ENCODE data around the gene RGL4.
"Not testable (repeated sequence)": the region's sequence is repeated elsewhere in the genome, so short reads cannot be mapped to it uniquely, and the experiment has no call there.

The RGL4 gene

GRCh38 chr22:23690713-23691112 lies at the start of gene RGL4:
Gene RGL4 (plus strand): TSS chr22:23691013. CDS start chr22:23692031, 1,018 bp downstream.
- Histone ChIP-seq H3K36me3 (peaks cover 73% of the 10 kb centered on the region), H3K4me1 (peaks cover 56% of the 10 kb centered on the region), H3K27ac (peak within 1 kb of the TSS; percentile 45), H3K27me3 (no peaks in the 10 kb centered on the region), H4K20me1 (no peaks in the 10 kb centered on the region), H3K9me3 (no peaks in the 10 kb centered on the region), H3K4me3 (no peak within 1 kb of the TSS), H3K9ac (0 out of 2 replicates have a peak within 1 kb of the TSS, but pooled peaks have one; percentile 4), H3K4me2 (peak within 1 kb of the TSS; percentile 47)
- TF ChIP-seq Cebpa-rat (IDR thresholded peaks at IDR 0.05), result no peak

- H3K4me1 ChIP-seq, H3K9ac ChIP-seq, H4K20me1 ChIP-seq: not testable (repeated sequence)
These were observed 44.3 kb upstream of the RGL4 start for GRCh38 chr22:23646526-23646925.

GRCh38 chr22:23649071-23649501 lies 41.7 kb upstream of the RGL4 start:
- no peaks in the 10 kb centered on the region for H3K9me3 ChIP-seq
- peaks cover 16% of the 10 kb centered on the region for H3K4me1 ChIP-seq
- no peak overlapping the region for H3K4me2 ChIP-seq
- TF ChIP-seq Cebpa-rat (IDR thresholded peaks at IDR 0.05), result no peak
- no peaks in the 10 kb centered on the region for H4K20me1 ChIP-seq
- peaks cover 54% of the 10 kb centered on the region for H3K36me3 ChIP-seq
- no peak overlapping the region for H3K27ac ChIP-seq
- no peak overlapping the region for H3K4me3 ChIP-seq
- no peaks in the 10 kb centered on the region for H3K27me3 ChIP-seq
- no peak overlapping the region for H3K9ac ChIP-seq

More at GRCh38 chr22:23646526-23646925, 44.3 kb upstream of the RGL4 start:
- H3K27me3 ChIP-seq, H3K4me3 ChIP-seq, H3K4me2 ChIP-seq, H3K27ac ChIP-seq, H3K9me3 ChIP-seq: not testable (repeated sequence)
- H3K36me3 ChIP-seq, result peaks cover 30% of the 10 kb centered on the region; the same call in 1 of the 2 replicates

GRCh38 chr22:23651676-23652075 lies 39.1 kb upstream of the RGL4 start:
- H3K36me3 ChIP-seq, result peaks cover 69% of the 10 kb centered on the region
- no peak overlapping the region; the same call in 1 of the 2 replicates for H3K9ac ChIP-seq
- no peak overlapping the region for H3K4me3 ChIP-seq
- H4K20me1 ChIP-seq, result no peaks in the 10 kb centered on the region
- no peaks in the 10 kb centered on the region for H3K27me3 ChIP-seq
- H3K9me3 ChIP-seq, result no peaks in the 10 kb centered on the region
- TF ChIP-seq Cebpa-rat (IDR thresholded peaks at IDR 0.05), result no peak
- H3K27ac ChIP-seq, result 0 out of 2 replicates have a peak overlapping the region, but pooled peaks have one; percentile 7
- peaks cover 16% of the 10 kb centered on the region for H3K4me1 ChIP-seq
- H3K4me2 ChIP-seq, result peak overlapping the region; percentile 39; the same call in 1 of the 2 replicates

- no peak for TF ChIP-seq Cebpa-rat (IDR thresholded peaks at IDR 0.05)
- Histone ChIP-seq H3K9me3 (no peaks in the 10 kb centered on the region), H3K4me2 (peak overlapping the region; percentile 39; the same call in 1 of the 2 replicates), H3K9ac (no peak overlapping the region), H3K27me3 (no peaks in the 10 kb centered on the region), H4K20me1 (no peaks in the 10 kb centered on the region), H3K36me3 (peaks cover 75% of the 10 kb centered on the region), H3K4me1 (peaks cover 16% of the 10 kb centered on the region), H3K27ac (no peak overlapping the region), H3K4me3 (no peak overlapping the region)
These were observed 38.5 kb upstream of the RGL4 start for GRCh38 chr22:23652286-23652685.

- no peaks in the 10 kb centered on the region for H3K27me3 ChIP-seq
These were observed 38.1 kb upstream of the RGL4 start for GRCh38 chr22:23652711-23653110.

GRCh38 chr22:23655891-23656475 lies 34.8 kb upstream of the RGL4 start:
- peaks cover 86% of the 10 kb centered on the region for H3K36me3 ChIP-seq
- H4K20me1 ChIP-seq, result no peaks in the 10 kb centered on the region
- H3K4me2 ChIP-seq, result no peak overlapping the region
- no peak for TF ChIP-seq Cebpa-rat (IDR thresholded peaks at IDR 0.05)
- no peaks in the 10 kb centered on the region for H3K9me3 ChIP-seq
- no peaks in the 10 kb centered on the region for H3K27me3 ChIP-seq
- H3K9ac ChIP-seq, result no peak overlapping the region
- peaks cover 16% of the 10 kb centered on the region for H3K4me1 ChIP-seq
- H3K27ac ChIP-seq, result no peak overlapping the region
- no peak overlapping the region for H3K4me3 ChIP-seq

More at GRCh38 chr22:23652711-23653110, 38.1 kb upstream of the RGL4 start:
- H3K4me1 ChIP-seq, result peaks cover 16% of the 10 kb centered on the region
- H3K9ac ChIP-seq, result no peak overlapping the region
- no peak for TF ChIP-seq Cebpa-rat (IDR thresholded peaks at IDR 0.05)
- no peak overlapping the region for H3K4me2 ChIP-seq
- no peaks in the 10 kb centered on the region for H3K9me3 ChIP-seq
- H4K20me1 ChIP-seq, result no peaks in the 10 kb centered on the region
- H3K4me3 ChIP-seq, result no peak overlapping the region
- H3K27ac ChIP-seq, result no peak overlapping the region
- peaks cover 79% of the 10 kb centered on the region for H3K36me3 ChIP-seq

- Histone ChIP-seq H3K27ac (no peak overlapping the region), H3K9me3 (no peaks in the 10 kb centered on the region; the same call in 1 of the 2 replicates), H3K4me3 (no peak overlapping the region), H3K4me1 (peaks cover 2% of the 10 kb centered on the region), H3K9ac (no peak overlapping the region), H3K27me3 (no peaks in the 10 kb centered on the region), H4K20me1 (no peaks in the 10 kb centered on the region), H3K4me2 (no peak overlapping the region), H3K36me3 (peaks cover 88% of the 10 kb centered on the region)
- no peak for TF ChIP-seq Cebpa-rat (IDR thresholded peaks at IDR 0.05)
These were observed 33.1 kb upstream of the RGL4 start for GRCh38 chr22:23657727-23658126.

- H3K27ac ChIP-seq, H3K27me3 ChIP-seq, H3K9ac ChIP-seq, H3K4me1 ChIP-seq, H3K4me3 ChIP-seq, H4K20me1 ChIP-seq, H3K9me3 ChIP-seq, H3K4me2 ChIP-seq: not testable (repeated sequence)
- H3K36me3 ChIP-seq, result peaks cover 83% of the 10 kb centered on the region
These were observed 30.4 kb upstream of the RGL4 start for GRCh38 chr22:23660381-23660780.

- H3K27ac ChIP-seq, result 0 out of 2 replicates have a peak overlapping the region, but pooled peaks have one; percentile 22
- H3K36me3 ChIP-seq, result peaks cover 44% of the 10 kb centered on the region
- no peak overlapping the region for H3K9ac ChIP-seq
- H3K27me3 ChIP-seq, result no peaks in the 10 kb centered on the region
- peaks cover 5% of the 10 kb centered on the region for H3K4me1 ChIP-seq
- TF ChIP-seq Cebpa-rat (IDR thresholded peaks at IDR 0.05), result no peak
- H3K4me2 ChIP-seq, result no peak overlapping the region
- no peak overlapping the region for H3K4me3 ChIP-seq
- peaks cover 5% of the 10 kb centered on the region; the same call in 1 of the 2 replicates for H3K9me3 ChIP-seq
- H4K20me1 ChIP-seq, result no peaks in the 10 kb centered on the region
These were observed 20.2 kb upstream of the RGL4 start for GRCh38 chr22:23670378-23671295.

GRCh38 chr22:23671387-23671786 lies 19.4 kb upstream of the RGL4 start:
- not testable (repeated sequence) for H3K4me2 ChIP-seq, H3K27me3 ChIP-seq, H3K9ac ChIP-seq, H4K20me1 ChIP-seq, H3K9me3 ChIP-seq, H3K4me3 ChIP-seq, H3K27ac ChIP-seq
- Histone ChIP-seq H3K4me1 (peaks cover 13% of the 10 kb centered on the region), H3K36me3 (peaks cover 47% of the 10 kb centered on the region)

GRCh38 chr22:23672307-23673049 lies 18.3 kb upstream of the RGL4 start:
- not testable (repeated sequence) for H3K4me3 ChIP-seq, H4K20me1 ChIP-seq, H3K9me3 ChIP-seq, H3K4me2 ChIP-seq, H3K27ac ChIP-seq, H3K27me3 ChIP-seq, H3K9ac ChIP-seq
- Histone ChIP-seq H3K4me1 (peaks cover 23% of the 10 kb centered on the region), H3K36me3 (peaks cover 57% of the 10 kb centered on the region)

All from BLaER1 (cell line).